GM23338 (cell line): ENCODE results near the gene STYK1.

Experiments
- CREB1 ChIP-seq: fragments of 250-450 bp; sonication (Bioruptor Pico); IDR thresholded peaks from 2 replicates; pipeline ENCODE4 v1.5.0; 2020; ENCODE audit warnings: low read depth, mild to moderate bottlenecking, moderate library complexity
- CTCF ChIP-seq, 2 experiments: fragments of 200-600 bp in 1 of 2; sonication (generic) in 1 of 2; conservative IDR thresholded peaks; 2 replicates each; pipeline versions ENCODE4 v1.5.1 to v1.6.1; 2016 to 2017; ENCODE audit warnings: antibody characterized with exemption in 2 of 2, low read depth in 2 of 2, mild to moderate bottlenecking in 2 of 2, moderate library complexity in 1 of 2
- EZH2 ChIP-seq: fragments of 200-600 bp; sonication (generic); IDR thresholded peaks from one replicate; pipeline ENCODE4 v1.8.0; 2017; ENCODE audit warnings: antibody characterized with exemption, mild to moderate bottlenecking, low read depth; ENCODE audit not compliant: unreplicated experiment
- EZH2phosphoT487 ChIP-seq: fragments of 200-600 bp; sonication (generic); IDR thresholded peaks from one replicate; pipeline ENCODE4 v1.8.1; 2018; ENCODE audit warnings: antibody characterized with exemption; ENCODE audit not compliant: unreplicated experiment
- JUNB ChIP-seq: IDR thresholded peaks from one replicate; pipeline ENCODE4 v1.6.1; 2016; ENCODE audit warnings: antibody characterized with exemption; ENCODE audit not compliant: unreplicated experiment
- POLR2AphosphoS5 ChIP-seq: IDR thresholded peaks from 2 replicates; pipeline ENCODE4 v1.6.1; 2016; ENCODE audit warnings: antibody characterized with exemption, low read depth
- REST ChIP-seq: IDR thresholded peaks from one replicate; pipeline ENCODE4 v1.6.1; 2018; ENCODE audit warnings: antibody characterized with exemption; ENCODE audit not compliant: unreplicated experiment

GRCh38 chr12:10690906-10691305 lies 17.1 kb upstream of the STYK1 start:
- TF ChIP-seq EZH2 (no peak), POLR2AphosphoS5 (no peak), CTCF (conservative IDR thresholded peaks at IDR 0.05; ENCODE audit: low read depth in 2 of 2) (no peak), JUNB (no peak), EZH2phosphoT487 (no peak), CREB1 (CRISPR knock-in tag) (no peak), REST (no peak)
